LNCAP (cell line): ENCODE data around the gene GIMAP6.

Experiments
- CTCF ChIP-seq: fragments of 450-650 bp; IDR thresholded peaks from 2 replicates; pipeline ENCODE4 v1.5.1; 2017; ENCODE audit warnings: mild to moderate bottlenecking

The GIMAP6 gene

GRCh38 chr7:150626696-150627095 lies 5.5 kb downstream of the GIMAP6 start:
- no peak for TF ChIP-seq CTCF

- no peak for TF ChIP-seq CTCF
Observed at GRCh38 chr7:150621376-150621775, 10.8 kb downstream of the GIMAP6 start.

- TF ChIP-seq CTCF: no peak
Observed at GRCh38 chr7:150620617-150621371, 11.4 kb downstream of the GIMAP6 start.

GRCh38 chr7:150620061-150620460 lies 12.1 kb downstream of the GIMAP6 start:
- no peak for TF ChIP-seq CTCF

- TF ChIP-seq CTCF: no peak
Observed at GRCh38 chr7:150613880-150614279, 18.3 kb downstream of the GIMAP6 start.

GRCh38 chr7:150612925-150613324 lies 19.3 kb downstream of the GIMAP6 start:
- no peak for TF ChIP-seq CTCF

- no peak for TF ChIP-seq CTCF
Observed at GRCh38 chr7:150610233-150610632, 22.0 kb downstream of the GIMAP6 start.

GRCh38 chr7:150595361-150595760 lies 36.8 kb downstream of the GIMAP6 start:
- TF ChIP-seq CTCF: no peak
